GM18505 (cell line): ENCODE data around the gene SLIT3.

Experiments used
- ATAC-seq: cut with Tn5 transposase; IDR thresholded peaks from one replicate; pipeline ENCODE4 v1.9.1; 2021; ENCODE audit not compliant: unreplicated experiment
- POLR2A ChIP-seq: IDR thresholded peaks from 4 replicates; pipeline ENCODE4 v1.6.1; 2011; ENCODE audit warnings: borderline replicate concordance; ENCODE audit not compliant: insufficient read depth, insufficient read length; ENCODE audit errors: extremely low read depth

SLIT3 gene

DNA sequence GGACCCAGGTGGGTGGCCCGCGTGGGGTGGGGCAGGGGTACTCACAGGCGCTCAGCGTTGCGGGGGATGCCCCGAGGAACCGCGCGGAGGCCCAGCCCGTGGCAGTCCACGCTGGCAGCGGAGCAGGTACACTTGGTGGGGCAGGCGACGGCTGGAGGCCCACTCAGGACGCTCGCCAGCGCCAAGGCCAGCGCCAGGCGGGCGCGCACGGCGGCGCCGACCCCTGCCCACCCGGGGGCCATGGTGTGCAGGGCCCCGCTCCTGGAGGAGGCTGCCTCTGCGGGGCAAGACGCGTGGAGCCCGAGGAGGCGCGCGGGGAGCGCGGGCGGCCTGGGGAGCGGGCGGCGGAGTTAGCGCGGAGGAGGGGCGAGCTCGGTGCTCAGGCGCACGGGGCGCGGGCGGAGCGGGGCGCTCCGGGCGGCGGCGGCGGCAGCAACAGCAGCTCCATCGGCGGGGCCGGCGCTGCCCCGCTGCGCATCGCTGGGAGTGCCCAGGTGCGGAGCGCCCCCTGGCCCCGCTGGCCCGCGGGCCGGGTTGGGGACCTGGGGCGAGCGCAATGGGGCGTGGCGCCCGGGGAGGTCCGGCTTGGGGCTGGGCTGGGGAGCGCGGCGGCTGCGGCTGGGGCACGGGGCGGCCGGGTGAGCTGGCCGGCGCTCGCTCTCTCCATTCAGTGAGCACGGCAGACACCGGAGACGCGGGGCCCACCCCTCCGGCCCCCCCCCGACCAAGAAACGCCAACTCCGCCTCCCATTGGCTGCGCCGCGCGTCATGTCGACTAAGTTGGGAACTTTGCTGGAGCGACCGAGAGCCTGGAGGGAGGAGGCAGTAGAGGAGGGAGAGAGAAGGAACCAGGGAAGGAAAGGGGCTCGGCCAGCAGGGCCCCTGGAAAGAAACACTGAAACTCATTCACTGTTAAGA is at the start of gene SLIT3:
TSS of gene SLIT3 (minus strand) at position 672 of the 918 bp plus-strand sequence. CDS start at position 242, 430 bp downstream.
- no peak for ATAC-seq
- TF ChIP-seq POLR2A = no peak

DNA sequence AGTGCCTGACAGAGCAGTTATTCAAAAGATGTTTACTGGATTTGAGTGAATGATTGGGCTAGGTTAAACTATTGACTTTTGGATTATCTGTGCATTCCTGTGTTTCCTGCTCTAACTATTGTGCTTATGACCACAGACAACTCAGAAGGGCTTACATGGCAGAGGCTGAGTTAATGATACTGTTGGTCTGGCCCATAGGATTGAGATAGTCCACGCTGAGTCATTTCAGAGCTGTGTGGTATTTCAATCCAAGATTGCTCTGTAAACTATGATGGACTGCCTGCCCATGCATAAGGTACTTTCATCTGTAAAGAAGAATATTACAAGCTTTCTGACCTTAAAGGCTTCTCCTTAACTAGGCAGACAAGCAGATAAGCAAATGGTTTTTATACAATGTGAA is 49.1 kb upstream of the SLIT3 start:
- ATAC-seq = no peak
- no peak for TF ChIP-seq POLR2A

DNA sequence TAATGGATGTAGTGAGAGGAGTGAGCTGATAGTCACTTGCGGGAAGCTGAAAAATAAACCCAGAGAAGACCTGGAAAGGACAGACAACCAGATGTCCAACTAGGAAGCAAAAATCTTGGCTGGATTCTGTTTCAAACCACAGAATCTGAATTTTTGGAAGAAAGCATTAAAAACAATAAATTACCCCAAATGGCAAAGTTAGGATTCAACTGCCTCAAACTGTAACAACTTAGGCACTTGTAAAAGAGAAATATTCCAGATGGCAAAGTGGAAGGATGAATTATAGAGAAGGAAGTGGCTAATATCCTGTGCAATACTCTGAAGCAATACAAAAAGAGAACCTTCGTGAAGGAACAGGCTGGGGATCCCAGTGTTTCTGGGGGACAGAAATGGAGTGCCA is 46.8 kb upstream of the SLIT3 start:
- TF ChIP-seq POLR2A = no peak
- ATAC-seq = no peak

DNA sequence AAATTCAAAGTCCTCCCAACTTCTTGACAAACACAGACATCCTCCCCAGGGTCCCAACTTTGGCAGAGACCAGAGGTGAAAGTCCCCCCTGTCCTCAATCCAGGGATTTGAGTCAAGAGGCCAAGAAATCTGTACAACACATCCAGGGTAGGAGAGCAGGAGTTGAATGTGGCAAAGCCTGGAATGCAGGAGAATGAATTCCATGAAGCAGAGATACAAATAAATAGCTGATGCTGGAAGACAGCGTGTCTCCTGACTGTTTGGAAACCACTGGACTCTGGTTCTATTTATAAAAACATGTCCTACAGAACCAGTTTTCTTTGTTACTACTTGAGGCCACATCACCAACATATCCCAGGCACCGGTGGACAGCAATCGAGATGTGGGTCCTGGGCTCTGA is 43.7 kb upstream of the SLIT3 start:
- ATAC-seq = no peak
- TF ChIP-seq POLR2A = no peak

DNA sequence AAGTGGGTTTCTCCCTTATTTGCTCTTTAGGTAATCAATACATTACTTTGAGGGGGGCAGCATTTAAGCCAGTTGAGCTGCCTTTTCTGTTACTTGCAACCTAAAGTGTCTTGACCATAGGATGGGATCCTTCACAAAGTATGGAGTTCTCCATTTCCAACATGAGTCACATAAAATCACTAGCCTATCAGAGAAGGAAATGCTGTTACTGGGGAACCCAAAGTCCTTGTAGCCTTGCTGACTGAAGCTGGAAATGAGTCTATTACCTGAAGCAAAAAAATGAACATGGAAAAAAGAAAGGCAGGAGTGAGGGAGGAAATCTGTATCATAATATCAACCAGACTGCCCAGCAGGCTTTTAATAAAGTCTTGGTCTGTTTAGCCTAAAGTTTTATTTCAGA is 42.8 kb upstream of the SLIT3 start:
- no peak for TF ChIP-seq POLR2A
- ATAC-seq = no peak

DNA sequence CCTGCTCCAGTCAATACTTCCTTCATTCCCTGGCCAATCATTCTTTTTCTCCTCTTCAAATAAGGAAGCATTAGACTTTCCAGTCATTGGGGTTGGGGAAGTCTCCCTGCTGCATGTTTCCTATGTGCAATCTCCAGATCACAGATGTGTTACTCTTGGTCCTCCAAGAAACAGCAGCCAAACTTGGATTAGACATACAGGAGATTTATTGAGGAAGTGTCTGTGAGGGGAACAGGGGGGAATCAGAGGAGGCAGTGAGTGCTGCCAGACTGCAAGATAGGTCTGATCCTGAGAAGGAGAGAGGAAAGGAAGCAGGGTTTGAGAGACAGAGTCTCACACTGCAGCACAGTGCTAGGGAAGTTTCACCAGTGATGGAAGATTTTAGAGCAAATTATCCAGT is 40.6 kb upstream of the SLIT3 start:
- no peak for ATAC-seq
- TF ChIP-seq POLR2A = no peak

DNA sequence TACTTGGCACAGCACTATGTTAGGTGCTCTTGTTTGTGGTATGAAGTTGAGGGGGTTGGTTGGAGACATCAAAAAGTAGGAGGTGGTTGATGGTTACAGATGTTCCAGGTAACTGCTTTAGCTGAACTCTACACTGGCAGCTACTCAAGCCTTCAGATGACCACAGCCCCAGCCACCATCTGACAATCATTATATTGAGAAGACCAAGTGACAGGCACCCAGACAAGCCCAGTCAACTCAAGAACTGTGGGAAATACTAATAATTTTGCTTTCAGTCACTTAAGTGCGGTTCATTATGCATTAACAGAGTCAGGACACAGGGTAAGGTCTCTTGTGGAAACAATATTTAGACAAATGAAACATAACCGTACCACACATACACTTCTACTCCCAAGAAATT is 38.9 kb upstream of the SLIT3 start:
- no peak for TF ChIP-seq POLR2A
- no peak for ATAC-seq

DNA sequence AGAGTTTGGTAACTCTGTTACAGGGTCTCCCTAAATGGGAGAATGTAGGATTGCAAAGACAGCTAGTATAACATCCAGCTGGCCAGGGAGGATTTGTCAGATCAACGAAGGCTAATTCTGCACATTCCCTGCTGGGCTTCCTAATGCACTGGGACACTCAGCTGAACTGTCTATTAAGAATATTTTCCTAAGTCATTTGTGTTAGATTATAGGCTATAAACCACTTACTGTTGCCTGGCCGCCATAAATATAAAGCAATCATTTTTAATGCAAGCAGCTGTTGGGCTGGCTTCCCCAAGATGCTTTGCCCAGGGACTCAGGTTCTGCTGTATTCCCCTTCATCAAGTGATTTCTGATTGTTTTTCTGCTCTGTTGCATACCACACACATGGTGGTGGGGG is 35.3 kb upstream of the SLIT3 start:
- ATAC-seq = no peak
- no peak for TF ChIP-seq POLR2A

DNA sequence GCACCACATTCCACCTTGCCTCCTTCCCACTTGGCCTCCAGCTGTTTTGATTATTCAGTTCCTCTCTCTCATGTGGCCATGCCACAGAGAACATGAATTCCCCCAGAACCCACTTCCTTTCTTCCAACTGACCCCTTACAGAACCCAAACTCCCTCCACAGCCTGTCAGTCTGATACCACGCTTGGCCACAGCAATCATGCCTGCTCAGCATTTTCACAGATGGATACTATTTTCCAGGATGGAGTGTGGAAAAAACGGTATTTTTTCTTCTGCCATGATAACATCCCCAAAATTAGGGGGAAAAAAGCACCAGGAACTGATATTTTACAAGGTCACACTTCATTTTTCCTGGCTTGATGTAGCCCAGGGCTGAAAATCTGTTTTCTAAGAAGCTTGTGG is 34.9 kb upstream of the SLIT3 start:
- no peak for TF ChIP-seq POLR2A

DNA sequence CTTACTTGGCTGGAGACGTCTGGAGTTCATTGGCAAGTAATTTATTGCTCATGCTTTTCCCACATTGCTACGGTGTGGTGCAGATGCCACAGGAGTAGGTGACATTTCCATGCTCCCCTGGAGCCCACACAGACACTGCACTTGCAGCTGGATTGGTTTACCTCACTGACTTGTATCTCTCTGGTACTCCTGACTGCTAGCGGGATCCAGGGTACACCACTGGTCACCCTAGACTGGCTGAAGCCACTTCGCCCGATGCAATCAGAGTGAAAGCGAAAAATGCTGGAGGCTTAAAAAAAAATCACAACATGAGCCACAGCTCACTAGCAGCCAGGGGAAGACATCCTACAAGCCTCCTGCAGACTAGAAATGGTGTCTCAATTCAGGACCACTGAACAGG is 32.6 kb upstream of the SLIT3 start:
- TF ChIP-seq POLR2A = no peak
- ATAC-seq = no peak

More for the DNA sequence above, 34.9 kb upstream of the SLIT3 start:
- no peak for ATAC-seq

DNA sequence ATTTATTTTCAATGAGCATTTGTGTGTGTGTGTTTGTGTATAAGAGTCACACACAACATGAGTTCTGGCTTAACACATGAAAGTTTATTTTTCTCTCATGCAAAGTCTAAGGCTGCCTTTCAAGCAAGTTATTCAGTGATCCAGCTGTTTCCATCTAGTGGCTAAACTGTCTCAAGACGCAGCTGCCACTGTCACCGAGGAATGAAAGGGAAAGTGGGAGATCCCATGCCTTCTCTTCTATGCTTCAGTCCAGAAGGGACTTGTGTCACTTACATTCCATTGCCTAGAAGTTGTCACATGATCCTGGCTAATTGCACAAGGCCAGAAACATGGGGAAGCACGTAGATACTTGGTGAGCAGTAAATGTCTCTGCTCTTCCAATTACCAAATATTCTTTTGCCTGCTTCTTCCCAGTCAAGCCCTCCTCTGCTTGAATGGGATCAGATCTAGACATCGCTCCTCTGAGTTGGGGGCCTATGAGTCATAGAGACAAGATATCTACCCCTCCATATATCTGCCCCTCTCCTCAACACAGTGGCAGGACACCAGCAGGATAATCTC is 30.4 kb upstream of the SLIT3 start:
- ATAC-seq = no peak
- no peak for TF ChIP-seq POLR2A

DNA sequence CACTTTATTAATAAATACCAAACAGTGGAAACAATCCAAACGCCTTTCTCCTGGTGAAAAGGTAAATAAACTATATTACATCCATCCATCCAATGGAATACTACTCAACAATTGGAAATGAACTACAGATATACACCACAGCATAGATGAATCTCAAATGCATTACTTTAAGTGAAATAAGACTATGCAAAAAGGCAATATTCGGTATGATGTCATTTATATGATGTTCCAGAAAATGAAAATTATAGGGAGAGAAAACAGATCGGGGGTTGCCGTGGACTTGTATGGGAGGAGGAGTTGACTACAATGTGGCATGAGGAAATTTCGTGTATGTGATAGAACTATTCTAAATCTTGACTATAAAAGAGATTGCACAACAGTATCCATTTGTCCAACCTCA is 27.5 kb upstream of the SLIT3 start:
- ATAC-seq = no peak

DNA sequence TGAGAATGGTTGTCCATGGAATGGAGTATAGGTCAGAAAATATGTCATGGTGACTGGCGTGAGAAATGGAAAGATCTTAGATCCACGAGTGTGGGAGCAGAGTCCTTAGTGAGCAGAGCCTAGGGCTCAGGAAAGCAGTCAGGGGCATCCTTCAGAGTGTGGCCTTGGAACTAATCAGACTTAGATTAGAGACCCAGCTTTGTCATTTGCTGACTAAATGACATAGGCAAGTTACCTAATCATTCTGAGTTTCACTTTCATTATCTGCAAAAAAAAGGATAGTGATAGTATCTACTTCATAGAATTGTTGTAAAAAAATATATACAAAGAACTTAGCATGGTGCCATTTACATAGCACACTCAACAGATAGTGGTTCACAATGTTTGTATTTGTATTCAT is 24.3 kb upstream of the SLIT3 start:
- no peak for TF ChIP-seq POLR2A
- ATAC-seq = no peak

More for the DNA sequence above, 27.5 kb upstream of the SLIT3 start:
- no peak for TF ChIP-seq POLR2A

DNA sequence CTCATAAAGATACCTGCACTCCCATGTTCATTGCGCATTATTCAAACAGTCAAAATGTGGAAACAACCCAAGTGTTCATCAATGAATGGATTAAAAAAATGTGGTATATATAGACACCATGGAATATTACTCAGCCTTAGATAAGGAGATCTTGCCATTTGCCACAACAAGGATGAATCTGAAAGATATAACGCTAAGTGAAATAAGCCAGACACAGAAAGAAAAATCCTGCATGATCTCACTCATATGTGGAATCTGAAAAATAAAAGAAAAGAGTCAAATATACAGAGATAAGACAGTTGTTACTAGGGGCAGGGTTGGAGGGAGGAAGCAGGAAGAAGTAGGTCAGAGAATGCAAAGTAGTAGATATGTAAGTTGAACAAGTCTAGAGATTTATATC is 17.6 kb upstream of the SLIT3 start:
- no peak for TF ChIP-seq POLR2A
- ATAC-seq = no peak
